Measurements from ENCODE around the gene FSD1. TPM values are rescaled to one million over a fixed set of nuclear protein-coding genes. Genes with fewer than 3 reads are reported as not detected.

The FSD1 gene
- 6.8 and 8.9 TPM in 2 replicates for polyA plus RNA-seq (2011; rRNA removed)
- 9.4 and 9.6 TPM in 2 replicates for polyA minus RNA-seq (2011; rRNA and poly(A)+ RNA removed)

- TF ChIP-seq, protein P1, sequence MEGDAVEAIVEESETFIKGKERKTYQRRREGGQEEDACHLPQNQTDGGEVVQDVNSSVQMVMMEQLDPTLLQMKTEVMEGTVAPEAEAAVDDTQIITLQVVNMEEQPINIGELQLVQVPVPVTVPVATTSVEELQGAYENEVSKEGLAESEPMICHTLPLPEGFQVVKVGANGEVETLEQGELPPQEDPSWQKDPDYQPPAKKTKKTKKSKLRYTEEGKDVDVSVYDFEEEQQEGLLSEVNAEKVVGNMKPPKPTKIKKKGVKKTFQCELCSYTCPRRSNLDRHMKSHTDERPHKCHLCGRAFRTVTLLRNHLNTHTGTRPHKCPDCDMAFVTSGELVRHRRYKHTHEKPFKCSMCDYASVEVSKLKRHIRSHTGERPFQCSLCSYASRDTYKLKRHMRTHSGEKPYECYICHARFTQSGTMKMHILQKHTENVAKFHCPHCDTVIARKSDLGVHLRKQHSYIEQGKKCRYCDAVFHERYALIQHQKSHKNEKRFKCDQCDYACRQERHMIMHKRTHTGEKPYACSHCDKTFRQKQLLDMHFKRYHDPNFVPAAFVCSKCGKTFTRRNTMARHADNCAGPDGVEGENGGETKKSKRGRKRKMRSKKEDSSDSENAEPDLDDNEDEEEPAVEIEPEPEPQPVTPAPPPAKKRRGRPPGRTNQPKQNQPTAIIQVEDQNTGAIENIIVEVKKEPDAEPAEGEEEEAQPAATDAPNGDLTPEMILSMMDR (IDR thresholded peaks at IDR 0.05; ENCODE audit: low read depth, low read length) = no peak
- Histone ChIP-seq H3K27ac (ENCODE audit: low read depth, low read length) (no peak within 1 kb of the TSS), H3K4me3 (ENCODE audit: low read depth, low read length) (peak within 1 kb of the TSS; percentile 55), H3K27me3 (ENCODE audit: control insufficient read depth, insufficient read depth, low read length) (no peaks in the 10 kb centered on the region), H3K9me3 (ENCODE audit: control insufficient read depth, insufficient read depth, low read length) (no peaks in the 10 kb centered on the region)
- ChIA-PET POLR2A (interaction anchor here (0.6 to 1.0 kb wide), 4 partner anchors 19 to 563 kb away, joined by 3 to 8 read pairs (median 5); partner anchors contain the start of gene PLIN3), CTCF (interaction anchor here (0.5 kb wide), 1 partner anchor 165 kb away, joined by 4 read pairs; no protein-coding TSS in a partner anchor)
- no peak for DNase-seq (ENCODE audit: low read depth, low spot score)
Observed at GRCh38 chr19:4304538-4305256, at the start of gene FSD1. Gene FSD1, plus strand, starts transcription at chr19:4304598. Its CDS starts 149 bp downstream, at chr19:4304747.

- TF ChIP-seq, protein P1 (IDR thresholded peaks at IDR 0.05; ENCODE audit: low read depth, low read length) = no peak; the same call in 1 of the 2 replicates
- ChIA-PET POLR2A (no interaction called here), CTCF (no interaction called here)
- Histone ChIP-seq H3K27me3 (ENCODE audit: control insufficient read depth, insufficient read depth, low read length) (no peaks in the 10 kb centered on the region), H3K9me3 (ENCODE audit: control insufficient read depth, insufficient read depth, low read length) (peaks cover 16% of the 10 kb centered on the region), H3K27ac (ENCODE audit: low read depth, low read length) (no peak overlapping the region), H3K4me3 (ENCODE audit: low read depth, low read length) (no peak overlapping the region)
- DNase-seq (ENCODE audit: low read depth, low spot score) = no peak
Observed at GRCh38 chr19:4256563-4256962, 47.8 kb upstream of the FSD1 start.

- H3K9me3 ChIP-seq (ENCODE audit: control insufficient read depth, insufficient read depth, low read length) = peaks cover 16% of the 10 kb centered on the region
- no peak overlapping the region for H3K4me3 ChIP-seq (ENCODE audit: low read depth, low read length)
- ChIA-PET CTCF (no interaction called here), POLR2A (no interaction called here)
- no peaks in the 10 kb centered on the region for H3K27me3 ChIP-seq (ENCODE audit: control insufficient read depth, insufficient read depth, low read length)
- DNase-seq (ENCODE audit: low read depth, low spot score) = no peak
- TF ChIP-seq, protein P1 (IDR thresholded peaks at IDR 0.05; ENCODE audit: low read depth, low read length) = no peak
- no peak overlapping the region for H3K27ac ChIP-seq (ENCODE audit: low read depth, low read length)
Observed at GRCh38 chr19:4257025-4257424, 47.4 kb upstream of the FSD1 start.

- TF ChIP-seq, protein P1 (IDR thresholded peaks at IDR 0.05; ENCODE audit: low read depth, low read length) = no peak
- CTCF ChIA-PET = interaction anchor here (1.4 kb wide), 1 partner anchor 95 kb away, joined by 3 read pairs; no protein-coding TSS in a partner anchor
- no peaks in the 10 kb centered on the region for H3K27me3 ChIP-seq (ENCODE audit: control insufficient read depth, insufficient read depth, low read length)
- no peak for DNase-seq (ENCODE audit: low read depth, low spot score)
- H3K27ac ChIP-seq (ENCODE audit: low read depth, low read length) = no peak overlapping the region
- POLR2A ChIA-PET = interaction anchor here (1.1 kb wide), 1 partner anchor 39 kb away, joined by 4 read pairs; no protein-coding TSS in a partner anchor
- H3K4me3 ChIP-seq (ENCODE audit: low read depth, low read length) = no peak overlapping the region
- H3K9me3 ChIP-seq (ENCODE audit: control insufficient read depth, insufficient read depth, low read length) = peaks cover 16% of the 10 kb centered on the region
Observed at GRCh38 chr19:4258181-4258580, 46.2 kb upstream of the FSD1 start.

DNA sequence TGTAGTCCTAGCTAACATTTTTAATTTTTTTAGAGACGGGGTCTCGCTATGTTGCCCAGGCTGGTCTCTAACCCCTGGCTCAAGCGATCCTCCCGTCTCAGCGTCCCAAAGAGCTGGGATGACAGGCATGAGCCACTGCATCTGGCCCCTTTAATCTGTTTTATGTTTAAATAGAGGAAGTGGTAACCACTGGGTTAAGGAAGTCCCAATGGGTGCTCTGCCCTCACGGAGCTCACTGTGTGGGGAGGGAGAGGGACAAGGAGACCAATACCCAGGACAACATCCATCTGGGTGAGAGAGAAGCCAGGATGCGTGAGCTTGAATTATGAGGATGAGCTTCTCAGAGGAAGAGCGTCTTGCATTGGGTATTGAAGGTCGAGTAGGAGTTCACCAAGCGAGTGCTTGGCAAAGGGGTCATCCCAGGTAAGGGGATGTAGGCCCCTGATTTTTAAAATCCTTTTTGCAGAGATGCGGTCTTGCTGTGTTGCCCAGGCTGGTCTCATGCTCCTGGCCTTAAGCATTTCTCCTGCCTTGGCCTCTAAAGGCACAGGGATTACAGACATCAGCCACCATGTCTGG lies 43.7 kb upstream of the FSD1 start:
- H3K4me3 ChIP-seq (ENCODE audit: low read depth, low read length) = no peak overlapping the region
- ChIA-PET CTCF (interaction anchor here (0.7 to 1.2 kb wide), 2 partner anchors 82 to 462 kb away, joined by 3 read pairs; no protein-coding TSS in a partner anchor), POLR2A (interaction anchor here (1.4 kb wide), 1 partner anchor 14 kb away, joined by 4 read pairs; the partner anchor contains the start of gene YJU2)
- H3K9me3 ChIP-seq (ENCODE audit: control insufficient read depth, insufficient read depth, low read length) = peaks cover 8% of the 10 kb centered on the region
- TF ChIP-seq, protein P1 (IDR thresholded peaks at IDR 0.05; ENCODE audit: low read depth, low read length) = no peak
- no peak for DNase-seq (ENCODE audit: low read depth, low spot score)
- no peaks in the 10 kb centered on the region for H3K27me3 ChIP-seq (ENCODE audit: control insufficient read depth, insufficient read depth, low read length)
- no peak overlapping the region for H3K27ac ChIP-seq (ENCODE audit: low read depth, low read length)

Measured in AG04450 (cell line).